ENCODE measurements around the gene GPC3.
A peak's percentile ranks its signal among the peaks of the same experiment; 100 is the strongest.
"Not testable (repeated sequence)": the region's sequence is repeated elsewhere in the genome, so short reads cannot be mapped to it uniquely, and the experiment has no call there.

The GPC3 gene

GRCh38 chrX:133555782-133556458 is 429.5 kb downstream of the GPC3 start:
- no peak for DNase-seq (ENCODE audit: low read depth)

GRCh38 chrX:133550665-133551485 is 434.5 kb downstream of the GPC3 start:
- DNase-seq (ENCODE audit: low read depth) = no peak

- DNase-seq (ENCODE audit: low read depth) = no peak
These were observed 436.0 kb downstream of the GPC3 start for GRCh38 chrX:133549295-133549933.

GRCh38 chrX:133546441-133546840 is 439.0 kb downstream of the GPC3 start:
- no peak for DNase-seq (ENCODE audit: low read depth)

GRCh38 chrX:133544778-133545177 is 440.6 kb downstream of the GPC3 start:
- no peak for DNase-seq (ENCODE audit: low read depth)

GRCh38 chrX:133544115-133544514 is 441.3 kb downstream of the GPC3 start:
- DNase-seq (ENCODE audit: low read depth) = peak; percentile 52

- DNase-seq (ENCODE audit: low read depth) = no peak
These were observed 441.7 kb downstream of the GPC3 start for GRCh38 chrX:133543654-133544053.

- DNase-seq (ENCODE audit: low read depth) = no peak
These were observed 442.9 kb downstream of the GPC3 start for GRCh38 chrX:133542476-133542875.

GRCh38 chrX:133541021-133541420 is 444.4 kb downstream of the GPC3 start:
- DNase-seq (ENCODE audit: low read depth) = no peak

GRCh38 chrX:133538148-133538547 is 447.2 kb downstream of the GPC3 start:
- DNase-seq (ENCODE audit: low read depth) = no peak

- DNase-seq (ENCODE audit: low read depth) = no peak
These were observed 448.3 kb downstream of the GPC3 start for GRCh38 chrX:133537142-133537541.

- DNase-seq (ENCODE audit: low read depth) = no peak
These were observed 450.3 kb downstream of the GPC3 start for GRCh38 chrX:133535066-133535465.

GRCh38 chrX:133534172-133534571 is 451.2 kb downstream of the GPC3 start:
- DNase-seq (ENCODE audit: low read depth) = no peak

- DNase-seq (ENCODE audit: low read depth) = no peak
These were observed 452.1 kb downstream of the GPC3 start for GRCh38 chrX:133533249-133533648.

GRCh38 chrX:133530960-133531359 is 454.4 kb downstream of the GPC3 start:
- no peak for DNase-seq (ENCODE audit: low read depth)

GRCh38 chrX:133529578-133529977 is 455.8 kb downstream of the GPC3 start:
- no peak for DNase-seq (ENCODE audit: low read depth)

GRCh38 chrX:133527825-133528224 is 457.6 kb downstream of the GPC3 start:
- DNase-seq (ENCODE audit: low read depth) = no peak

- no peak for DNase-seq (ENCODE audit: low read depth)
These were observed 458.0 kb downstream of the GPC3 start for GRCh38 chrX:133527415-133527814.

- DNase-seq (ENCODE audit: low read depth) = not testable (repeated sequence)
These were observed 458.6 kb downstream of the GPC3 start for GRCh38 chrX:133526773-133527172.

- no peak for DNase-seq (ENCODE audit: low read depth)
These were observed 461.9 kb downstream of the GPC3 start for GRCh38 chrX:133523526-133523925.

- no peak for DNase-seq (ENCODE audit: low read depth)
These were observed 462.3 kb downstream of the GPC3 start for GRCh38 chrX:133523081-133523487.

- DNase-seq (ENCODE audit: low read depth) = no peak
These were observed 468.7 kb downstream of the GPC3 start for GRCh38 chrX:133516686-133517085.

- DNase-seq (ENCODE audit: low read depth) = no peak
These were observed 470.9 kb downstream of the GPC3 start for GRCh38 chrX:133514486-133514885.
